ENCODE measurements around the gene CROCC2. TPM values are rescaled to one million over a fixed set of nuclear protein-coding genes. Genes with fewer than 3 reads are reported as not detected.

The CROCC2 gene
- total RNA-seq, 2 donors from 2014 or later, result not detected

DNA sequence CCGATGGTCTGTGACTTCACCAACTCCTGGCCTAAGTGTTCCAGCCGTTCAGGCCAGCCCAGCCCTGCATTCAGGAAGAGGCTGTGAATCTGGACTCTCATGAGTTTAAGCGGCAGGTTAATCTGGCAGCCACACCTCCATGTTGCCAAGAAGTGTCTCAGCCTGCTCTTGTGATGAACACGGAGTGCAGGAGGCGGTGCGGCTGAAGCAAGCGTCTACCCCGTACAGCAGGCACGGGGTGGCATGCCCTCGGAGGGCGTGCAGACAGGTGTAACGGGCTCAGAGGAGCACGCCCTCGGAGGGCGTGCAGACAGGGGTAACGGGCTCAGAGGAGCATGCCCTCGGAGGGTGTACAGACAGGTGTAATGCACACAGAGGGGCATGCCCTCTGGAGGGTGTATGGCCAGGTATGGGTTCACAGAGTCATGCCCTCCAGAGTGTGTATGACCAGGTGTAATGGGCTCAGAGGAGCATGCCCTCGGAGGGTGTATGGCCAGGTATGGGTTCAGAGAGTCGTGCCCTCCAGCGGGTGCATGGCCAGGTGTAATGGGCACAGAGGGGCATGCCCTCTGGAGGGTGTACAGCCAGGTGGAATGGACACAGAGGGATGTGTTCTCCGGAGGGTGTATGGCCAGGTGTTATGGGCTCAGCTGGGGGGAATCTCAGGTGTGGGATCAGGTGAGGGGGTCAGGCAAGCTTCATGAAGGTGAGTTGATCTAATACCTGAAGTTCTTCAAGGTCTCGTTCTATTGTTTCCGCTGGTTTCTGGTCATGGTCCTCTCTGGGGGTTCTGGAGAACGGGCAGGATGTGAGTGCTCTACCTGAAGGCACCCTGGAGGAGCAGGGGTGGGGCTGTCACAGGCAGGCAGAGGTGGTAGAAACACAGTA is 22.6 kb downstream of the CROCC2 start:
- DNase-seq (ENCODE audit: low spot score) (no peak), ATAC-seq (ENCODE audit: insufficient number of reproducible peaks, low FRiP score, low read depth) (no peak)
- Histone ChIP-seq H3K4me1 (ENCODE audit: control insufficient read depth in 1 of 2, low read depth in 2 of 2) (no peaks in the 10 kb centered on the region), H3K27me3 (replicated peaks; ENCODE audit: insufficient read depth) (no peaks in the 10 kb centered on the region), H3K4me3 (no peak overlapping the region), H3K27ac (no peak overlapping the region), H3K36me3 (no peaks in the 10 kb centered on the region), H3K9me3 (no peaks in the 10 kb centered on the region)
- TF ChIP-seq, protein P1, sequence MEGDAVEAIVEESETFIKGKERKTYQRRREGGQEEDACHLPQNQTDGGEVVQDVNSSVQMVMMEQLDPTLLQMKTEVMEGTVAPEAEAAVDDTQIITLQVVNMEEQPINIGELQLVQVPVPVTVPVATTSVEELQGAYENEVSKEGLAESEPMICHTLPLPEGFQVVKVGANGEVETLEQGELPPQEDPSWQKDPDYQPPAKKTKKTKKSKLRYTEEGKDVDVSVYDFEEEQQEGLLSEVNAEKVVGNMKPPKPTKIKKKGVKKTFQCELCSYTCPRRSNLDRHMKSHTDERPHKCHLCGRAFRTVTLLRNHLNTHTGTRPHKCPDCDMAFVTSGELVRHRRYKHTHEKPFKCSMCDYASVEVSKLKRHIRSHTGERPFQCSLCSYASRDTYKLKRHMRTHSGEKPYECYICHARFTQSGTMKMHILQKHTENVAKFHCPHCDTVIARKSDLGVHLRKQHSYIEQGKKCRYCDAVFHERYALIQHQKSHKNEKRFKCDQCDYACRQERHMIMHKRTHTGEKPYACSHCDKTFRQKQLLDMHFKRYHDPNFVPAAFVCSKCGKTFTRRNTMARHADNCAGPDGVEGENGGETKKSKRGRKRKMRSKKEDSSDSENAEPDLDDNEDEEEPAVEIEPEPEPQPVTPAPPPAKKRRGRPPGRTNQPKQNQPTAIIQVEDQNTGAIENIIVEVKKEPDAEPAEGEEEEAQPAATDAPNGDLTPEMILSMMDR (IDR thresholded peaks at IDR 0.05), result no peak

DNA sequence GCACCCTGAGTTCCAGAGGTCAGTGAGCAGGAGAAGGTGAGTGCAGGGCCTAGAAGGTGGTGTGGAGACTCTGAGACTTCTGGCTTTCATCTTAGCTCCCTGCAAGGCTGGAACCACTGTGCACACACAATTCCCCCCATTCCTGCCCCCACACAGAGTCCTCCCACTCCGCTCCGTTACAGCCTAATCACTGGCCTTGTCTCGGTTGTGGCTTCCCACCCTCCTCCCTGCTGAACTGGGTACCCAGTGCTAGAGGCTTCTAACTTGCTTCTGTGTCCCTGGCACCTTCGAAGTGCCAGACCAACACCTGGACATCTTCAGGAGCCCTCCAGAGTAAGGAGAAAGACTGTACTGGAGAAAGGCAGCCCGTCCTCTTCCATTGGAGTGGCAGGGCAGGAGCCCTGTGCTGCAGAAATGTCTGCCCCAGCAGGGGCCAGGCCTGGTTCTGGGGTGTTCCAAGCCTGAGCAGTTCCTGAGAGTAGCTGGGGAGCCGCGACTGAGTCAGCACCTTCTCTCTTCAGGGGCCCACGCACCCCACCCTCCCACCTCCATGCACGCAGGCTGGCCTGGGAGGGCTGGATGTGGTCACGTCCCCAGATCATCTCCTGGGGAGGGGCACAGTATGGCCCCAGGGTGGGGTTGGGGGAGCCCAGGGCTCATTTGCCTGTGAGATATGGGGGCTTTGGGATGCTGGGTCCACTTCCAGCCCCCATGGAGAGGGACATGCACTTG is 23.4 kb downstream of the CROCC2 start:
- Histone ChIP-seq H3K9me3 (no peaks in the 10 kb centered on the region), H3K27me3 (replicated peaks; ENCODE audit: insufficient read depth) (no peaks in the 10 kb centered on the region), H3K27ac (no peak overlapping the region), H3K4me3 (no peak overlapping the region), H3K4me1 (ENCODE audit: control insufficient read depth in 1 of 2, low read depth in 2 of 2) (no peaks in the 10 kb centered on the region), H3K36me3 (no peaks in the 10 kb centered on the region)
- DNase-seq (ENCODE audit: low spot score) (no peak), ATAC-seq (ENCODE audit: insufficient number of reproducible peaks, low FRiP score, low read depth) (no peak)
- TF ChIP-seq, protein P1 (IDR thresholded peaks at IDR 0.05), result no peak

DNA sequence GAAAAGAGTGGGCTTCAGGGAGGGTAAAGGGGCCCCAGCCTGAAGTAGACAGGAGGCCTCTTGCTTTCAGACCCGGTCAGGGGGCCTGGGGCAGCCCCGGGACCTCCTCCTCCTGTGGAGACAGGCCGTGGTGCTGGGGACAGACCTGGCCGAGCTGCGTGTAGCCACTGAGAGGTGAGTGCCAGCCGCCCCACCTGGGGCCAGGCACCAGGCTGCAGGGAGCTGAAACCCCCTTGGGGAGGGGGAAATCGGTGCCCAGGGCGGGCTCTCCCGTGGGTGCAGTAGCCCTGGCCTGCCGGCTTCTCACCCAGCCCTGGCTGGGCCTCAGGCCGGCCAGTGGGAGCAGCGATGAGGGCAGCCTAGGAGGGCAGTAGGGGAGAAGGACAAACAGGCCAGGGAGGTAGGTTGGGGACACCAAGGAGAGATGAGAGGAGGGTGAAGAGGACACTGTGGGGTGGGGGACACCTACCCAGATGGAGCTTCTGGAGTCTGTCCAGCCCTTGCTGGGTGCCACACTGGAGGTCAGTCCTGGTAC is 24.0 kb downstream of the CROCC2 start:
- Histone ChIP-seq H3K36me3 (no peaks in the 10 kb centered on the region), H3K27ac (no peak overlapping the region), H3K9me3 (no peaks in the 10 kb centered on the region), H3K4me1 (ENCODE audit: control insufficient read depth in 1 of 2, low read depth in 2 of 2) (no peaks in the 10 kb centered on the region), H3K27me3 (replicated peaks; ENCODE audit: insufficient read depth) (no peaks in the 10 kb centered on the region), H3K4me3 (no peak overlapping the region)
- TF ChIP-seq, protein P1 (IDR thresholded peaks at IDR 0.05), result no peak
- no peak for DNase-seq (ENCODE audit: low spot score)
- ATAC-seq (ENCODE audit: insufficient number of reproducible peaks, low FRiP score, low read depth), result no peak

DNA sequence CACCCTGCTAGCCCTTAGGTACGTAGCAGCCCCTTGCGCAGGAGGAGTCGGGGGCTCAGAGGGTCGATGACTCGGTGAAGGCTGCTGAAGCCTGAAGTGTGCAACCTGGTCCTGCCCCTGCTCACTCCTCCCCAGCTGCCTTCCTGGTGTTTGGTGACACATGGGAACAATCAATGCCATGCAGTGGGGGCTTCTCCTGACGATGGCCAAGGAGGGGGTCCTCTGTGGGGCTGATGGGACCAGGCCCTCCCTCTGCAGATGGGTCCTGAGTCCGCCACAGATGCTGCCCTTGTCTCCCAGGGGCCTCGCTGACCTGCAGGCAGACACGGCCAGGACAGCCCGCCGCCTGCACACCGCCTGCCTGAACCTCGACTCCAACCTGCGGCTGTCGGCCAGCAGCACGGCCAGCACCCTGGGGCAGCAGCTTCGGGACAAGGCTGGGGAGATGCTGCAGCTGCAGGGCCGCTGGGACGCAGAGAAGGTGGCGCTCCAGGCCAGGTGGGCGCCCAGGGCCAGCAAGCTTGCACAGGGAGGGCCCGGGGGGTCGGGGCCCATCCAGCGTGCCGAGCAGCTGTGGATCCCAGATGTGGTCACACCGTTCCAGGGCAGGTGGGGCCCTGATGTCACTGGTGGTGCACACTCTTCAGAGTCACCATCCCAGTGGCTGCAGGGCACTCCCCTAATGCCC is 24.6 kb downstream of the CROCC2 start:
- no peak for DNase-seq (ENCODE audit: low spot score)
- H3K27me3 ChIP-seq (replicated peaks; ENCODE audit: insufficient read depth), result no peaks in the 10 kb centered on the region
- H3K9me3 ChIP-seq, result no peaks in the 10 kb centered on the region
- no peaks in the 10 kb centered on the region for H3K36me3 ChIP-seq
- ATAC-seq (ENCODE audit: insufficient number of reproducible peaks, low FRiP score, low read depth), result no peak
- H3K27ac ChIP-seq, result no peak overlapping the region
- H3K4me1 ChIP-seq (ENCODE audit: control insufficient read depth in 1 of 2, low read depth in 2 of 2), result no peaks in the 10 kb centered on the region
- no peak overlapping the region for H3K4me3 ChIP-seq
- TF ChIP-seq, protein P1 (IDR thresholded peaks at IDR 0.05), result no peak
